ENCODE data around the gene FAM9A. TPM values are rescaled to one million over a fixed set of nuclear protein-coding genes. Genes with fewer than 3 reads are reported as not detected.

FAM9A gene
- total and polyA plus RNA-seq, 4 experiments from 2014 or later: not detected

DNA sequence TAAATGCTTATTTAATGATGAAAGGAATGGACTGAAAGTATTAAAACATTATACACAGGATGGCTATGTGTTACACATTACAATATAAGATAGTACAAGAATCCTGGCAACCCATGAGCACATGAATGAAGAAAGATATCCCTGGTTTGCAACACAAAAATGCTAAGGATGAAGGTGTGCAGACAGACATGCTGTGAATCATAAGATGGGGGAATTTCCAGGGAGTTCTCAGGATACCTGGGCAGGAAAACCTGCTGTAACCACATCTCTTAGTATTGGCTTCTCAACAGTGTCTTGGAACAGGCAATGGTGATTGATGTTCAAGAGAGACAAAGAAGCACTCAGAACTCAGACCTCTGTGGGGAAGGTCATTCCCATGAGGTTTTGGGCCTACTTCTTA is 45.4 kb downstream of the FAM9A start:
- Histone ChIP-seq H3K36me3 (ENCODE audit: insufficient read depth, low read length) (no peaks in the 10 kb centered on the region), H3K4me3 (ENCODE audit: low read length in 2 of 2) (no peak overlapping the region), H3K9me3 (ENCODE audit: control insufficient read depth in 1 of 2, low read length in 2 of 2) (no peaks in the 10 kb centered on the region), H3K27me3 (ENCODE audit: insufficient read depth, low read length) (no peaks in the 10 kb centered on the region), H3K27ac (ENCODE audit: low read depth, low read length) (no peak overlapping the region), H3K4me1 (ENCODE audit: insufficient read depth, low read length) (no peaks in the 10 kb centered on the region)
- intact Hi-C loops (cut with micrococcal nuclease): no loop called here
- Mint-ChIP-seq H3K36me3 (no peaks in the 10 kb centered on the region), H3K9me3 (peaks cover 0 to 4% (median 0%) of the 10 kb centered on the region in 8 donors), H3K4me3 (no peak overlapping the region), H3K4me1 (no peaks in the 10 kb centered on the region), H3K27me3 (peaks cover 0 to 2% of the 10 kb centered on the region in 2 donors), H3K27ac (no peak overlapping the region)
- ChIA-PET POLR2A (ENCODE audit: partially characterized antibody) (no interaction called here), CTCF (ENCODE audit: partially characterized antibody) (interaction anchor here (1.1 kb wide), 1 partner anchor 10 kb away, joined by 6 read pairs; no protein-coding TSS in a partner anchor)
- DNase-seq: no peak

DNA sequence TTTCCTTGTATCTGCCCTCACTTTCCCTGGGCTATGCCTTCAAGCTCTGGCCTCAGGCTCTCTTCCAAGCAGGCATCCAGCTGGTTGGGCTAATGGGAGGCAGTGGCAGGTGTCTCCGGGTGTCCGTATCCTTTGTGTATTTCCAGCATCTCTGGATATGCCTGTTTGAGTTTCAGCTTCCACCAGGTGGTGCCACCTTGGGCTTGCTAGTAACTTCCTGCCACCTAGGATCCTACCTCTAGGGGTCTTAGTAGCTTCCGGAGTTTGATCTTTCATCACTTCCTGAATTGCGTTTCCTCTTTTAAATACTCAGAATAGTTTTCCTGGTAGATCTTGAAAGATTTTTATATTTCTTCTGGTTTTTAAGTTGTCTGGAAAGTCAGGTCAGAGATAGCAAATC is 46.1 kb downstream of the FAM9A start:
- Mint-ChIP-seq H3K27me3 (peaks cover 0 to 2% of the 10 kb centered on the region in 2 donors), H3K36me3 (no peaks in the 10 kb centered on the region), H3K4me3 (no peak overlapping the region), H3K9me3 (peaks cover 0 to 4% (median 0%) of the 10 kb centered on the region in 8 donors), H3K27ac (no peak overlapping the region), H3K4me1 (no peaks in the 10 kb centered on the region)
- H3K27ac ChIP-seq (ENCODE audit: low read depth, low read length): no peak overlapping the region
- ChIA-PET CTCF (ENCODE audit: partially characterized antibody) (interaction anchor here (1.1 to 1.5 kb wide), 2 partner anchors 9 to 61 kb away, joined by 4 to 6 read pairs; no protein-coding TSS in a partner anchor), POLR2A (ENCODE audit: partially characterized antibody) (no interaction called here)
- H3K4me1 ChIP-seq (ENCODE audit: insufficient read depth, low read length): no peaks in the 10 kb centered on the region
- intact Hi-C loops (cut with micrococcal nuclease): no loop called here
- H3K27me3 ChIP-seq (ENCODE audit: insufficient read depth, low read length): no peaks in the 10 kb centered on the region
- no peaks in the 10 kb centered on the region for H3K9me3 ChIP-seq (ENCODE audit: control insufficient read depth in 1 of 2, low read length in 2 of 2)
- H3K4me3 ChIP-seq (ENCODE audit: low read length in 2 of 2): no peak overlapping the region
- no peak for DNase-seq
- H3K36me3 ChIP-seq (ENCODE audit: insufficient read depth, low read length): no peaks in the 10 kb centered on the region

DNA sequence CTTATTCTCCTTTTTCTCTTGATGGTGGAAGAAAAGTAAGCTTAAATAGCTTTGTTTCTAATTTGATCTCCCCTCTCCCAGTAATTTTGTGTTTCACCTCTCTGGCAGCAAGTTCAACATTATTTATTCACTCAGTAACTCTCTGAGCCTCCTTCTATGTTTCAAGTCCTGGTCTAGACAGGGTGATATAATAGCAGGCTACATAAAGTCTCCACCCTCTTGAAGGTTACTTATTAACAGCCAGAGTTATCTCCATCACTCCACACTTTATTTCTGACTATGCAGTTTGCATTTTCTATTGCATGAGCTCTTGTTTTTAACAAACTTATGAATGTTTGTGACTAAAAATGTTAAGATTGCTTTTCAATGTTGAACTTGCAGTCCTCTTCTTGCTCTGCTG is 51.5 kb downstream of the FAM9A start:
- Mint-ChIP-seq H3K9me3 (no peaks in the 10 kb centered on the region), H3K4me3 (no peak overlapping the region), H3K36me3 (no peaks in the 10 kb centered on the region), H3K27me3 (peaks cover 3 to 7% of the 10 kb centered on the region in 2 donors), H3K4me1 (peaks cover 0 to 3% (median 0%) of the 10 kb centered on the region in 4 donors), H3K27ac (no peak overlapping the region)
- no peaks in the 10 kb centered on the region for H3K27me3 ChIP-seq (ENCODE audit: insufficient read depth, low read length)
- intact Hi-C loops (cut with micrococcal nuclease): loop anchor here (1.0 to 2.0 kb wide), 2 partner anchors 66 to 1369 kb away; no protein-coding TSS in a partner anchor
- DNase-seq: no peak
- no peaks in the 10 kb centered on the region for H3K4me1 ChIP-seq (ENCODE audit: insufficient read depth, low read length)
- no peak overlapping the region for H3K27ac ChIP-seq (ENCODE audit: low read depth, low read length)
- H3K9me3 ChIP-seq (ENCODE audit: control insufficient read depth in 1 of 2, low read length in 2 of 2): no peaks in the 10 kb centered on the region
- ChIA-PET POLR2A (ENCODE audit: partially characterized antibody) (no interaction called here), CTCF (ENCODE audit: partially characterized antibody) (interaction anchor here (1.3 to 1.7 kb wide), 4 partner anchors 11 to 962 kb away, joined by 5 to 7 read pairs (median 6); no protein-coding TSS in a partner anchor)
- H3K36me3 ChIP-seq (ENCODE audit: insufficient read depth, low read length): no peaks in the 10 kb centered on the region
- no peak overlapping the region for H3K4me3 ChIP-seq (ENCODE audit: low read length in 2 of 2)

DNA sequence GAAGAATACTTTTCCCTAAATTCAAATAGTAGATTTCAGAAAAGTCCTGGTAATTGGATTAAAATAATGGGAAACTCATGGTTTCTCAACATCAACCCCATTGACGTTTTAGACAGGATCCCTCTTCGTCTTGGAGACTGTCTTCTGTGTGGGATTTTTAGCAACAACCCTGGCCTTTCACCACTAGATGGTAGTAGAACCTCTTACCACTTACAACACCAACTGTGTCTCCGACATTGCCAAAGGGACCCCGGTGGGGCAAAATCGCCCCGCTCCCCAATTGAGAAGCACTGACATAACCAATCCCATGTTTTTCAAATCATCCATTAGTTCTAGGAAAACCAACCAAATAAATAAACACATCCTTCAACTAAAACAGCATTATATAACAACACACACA is 52.3 kb downstream of the FAM9A start:
- Mint-ChIP-seq H3K4me1 (peaks cover 0 to 3% (median 0%) of the 10 kb centered on the region in 4 donors), H3K27ac (no peak overlapping the region), H3K27me3 (peaks cover 5 to 7% of the 10 kb centered on the region in 2 donors), H3K9me3 (no peaks in the 10 kb centered on the region), H3K4me3 (no peak overlapping the region), H3K36me3 (no peaks in the 10 kb centered on the region)
- ChIA-PET CTCF (ENCODE audit: partially characterized antibody) (interaction anchor here (1.3 to 1.7 kb wide), 4 partner anchors 10 to 962 kb away, joined by 5 to 7 read pairs (median 6); no protein-coding TSS in a partner anchor), POLR2A (ENCODE audit: partially characterized antibody) (no interaction called here)
- intact Hi-C loops (cut with micrococcal nuclease): loop anchor here (1.0 to 2.0 kb wide), 2 partner anchors 66 to 1370 kb away; no protein-coding TSS in a partner anchor
- Histone ChIP-seq H3K27ac (ENCODE audit: low read depth, low read length) (no peak overlapping the region), H3K9me3 (ENCODE audit: control insufficient read depth in 1 of 2, low read length in 2 of 2) (no peaks in the 10 kb centered on the region), H3K4me1 (ENCODE audit: insufficient read depth, low read length) (no peaks in the 10 kb centered on the region), H3K4me3 (ENCODE audit: low read length in 2 of 2) (no peak overlapping the region), H3K36me3 (ENCODE audit: insufficient read depth, low read length) (no peaks in the 10 kb centered on the region), H3K27me3 (ENCODE audit: insufficient read depth, low read length) (no peaks in the 10 kb centered on the region)
- peak in 4 of 5 donors; percentile 15 to 28 (median 15) for DNase-seq

DNA sequence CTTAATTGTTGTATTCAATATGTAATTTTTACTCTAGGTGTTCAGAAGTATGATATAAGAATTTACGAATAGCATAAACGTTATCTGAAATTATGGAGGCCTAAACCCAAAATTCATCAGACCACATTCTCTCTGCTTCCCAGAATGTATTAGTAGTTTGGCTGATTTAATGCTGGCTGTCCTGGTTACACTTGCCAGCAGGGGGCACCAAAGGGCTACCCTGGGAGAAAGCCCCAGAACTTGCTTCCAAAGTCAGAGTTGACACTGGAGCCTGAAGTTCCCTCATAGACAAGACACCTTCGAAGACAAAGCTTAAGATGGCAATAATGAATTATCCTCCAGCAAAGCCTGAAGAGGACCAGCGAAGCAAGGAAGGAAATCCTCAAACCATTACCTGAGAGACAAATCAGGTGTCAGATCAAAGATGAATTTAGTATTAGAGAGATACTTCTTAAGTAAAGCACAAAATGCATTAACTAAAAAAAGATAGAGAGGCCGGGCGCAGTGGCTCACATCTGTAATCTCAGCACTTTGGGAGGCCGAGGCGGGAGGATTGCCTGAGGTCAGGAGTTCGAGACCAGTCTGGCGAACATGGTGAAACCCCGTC is 58.0 kb downstream of the FAM9A start:
- Histone ChIP-seq H3K36me3 (ENCODE audit: insufficient read depth, low read length) (no peaks in the 10 kb centered on the region), H3K27ac (ENCODE audit: low read depth, low read length) (no peak overlapping the region), H3K4me1 (ENCODE audit: insufficient read depth, low read length) (no peaks in the 10 kb centered on the region), H3K27me3 (ENCODE audit: insufficient read depth, low read length) (no peaks in the 10 kb centered on the region), H3K9me3 (ENCODE audit: control insufficient read depth in 1 of 2, low read length in 2 of 2) (no peaks in the 10 kb centered on the region), H3K4me3 (ENCODE audit: low read length in 2 of 2) (no peak overlapping the region)
- Mint-ChIP-seq H3K9me3 (no peaks in the 10 kb centered on the region), H3K27ac (no peak overlapping the region), H3K4me1 (no peaks in the 10 kb centered on the region), H3K27me3 (peaks cover 5 to 7% of the 10 kb centered on the region in 2 donors), H3K36me3 (no peaks in the 10 kb centered on the region), H3K4me3 (no peak overlapping the region)
- DNase-seq: peak; percentile 43 to 58 (median 51)
- ChIA-PET POLR2A (ENCODE audit: partially characterized antibody) (no interaction called here), CTCF (ENCODE audit: partially characterized antibody) (interaction anchor here (1.0 kb wide), 1 partner anchor 73 kb away, joined by 3 read pairs; no protein-coding TSS in a partner anchor)
- intact Hi-C loops (cut with micrococcal nuclease): loop anchor here (1.0 kb wide), 1 partner anchor 966 kb away; no protein-coding TSS in a partner anchor

DNA sequence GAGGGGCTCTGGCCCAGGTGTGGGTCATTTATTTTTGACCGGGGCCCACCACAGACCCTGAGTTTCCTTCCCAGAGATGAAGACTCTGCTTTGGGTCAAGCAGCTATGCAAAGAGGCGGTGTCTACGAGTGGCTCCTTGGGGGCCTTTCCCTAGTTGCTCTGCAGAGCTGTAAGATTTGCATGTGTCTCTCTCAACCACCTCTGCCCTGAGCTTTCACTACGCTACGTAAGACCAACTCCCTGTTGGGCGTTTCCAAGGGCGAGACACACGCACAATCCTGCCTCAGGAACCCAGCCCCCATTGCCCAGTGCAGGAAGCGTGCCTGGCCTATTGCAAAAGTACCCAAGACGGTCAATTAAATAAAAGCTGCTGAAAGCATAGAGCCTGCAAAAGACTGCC is 59.2 kb downstream of the FAM9A start:
- H3K27ac ChIP-seq (ENCODE audit: low read depth, low read length): no peak overlapping the region
- Mint-ChIP-seq H3K4me3 (no peak overlapping the region), H3K4me1 (no peaks in the 10 kb centered on the region), H3K27ac (no peak overlapping the region), H3K27me3 (peaks cover 5 to 6% of the 10 kb centered on the region in 2 donors), H3K9me3 (no peaks in the 10 kb centered on the region), H3K36me3 (no peaks in the 10 kb centered on the region)
- H3K27me3 ChIP-seq (ENCODE audit: insufficient read depth, low read length): no peaks in the 10 kb centered on the region
- ChIA-PET CTCF (ENCODE audit: partially characterized antibody) (interaction anchor here (0.6 to 1.0 kb wide), 4 partner anchors 743 to 1339 kb away, joined by 3 read pairs; no protein-coding TSS in a partner anchor), POLR2A (ENCODE audit: partially characterized antibody) (no interaction called here)
- DNase-seq: no peak
- no peaks in the 10 kb centered on the region for H3K4me1 ChIP-seq (ENCODE audit: insufficient read depth, low read length)
- no peaks in the 10 kb centered on the region for H3K9me3 ChIP-seq (ENCODE audit: control insufficient read depth in 1 of 2, low read length in 2 of 2)
- H3K4me3 ChIP-seq (ENCODE audit: low read length in 2 of 2): no peak overlapping the region
- intact Hi-C loops (cut with micrococcal nuclease): no loop called here
- no peaks in the 10 kb centered on the region for H3K36me3 ChIP-seq (ENCODE audit: insufficient read depth, low read length)
